Measurements from ENCODE around the gene FLNC.

FLNC gene

DNA sequence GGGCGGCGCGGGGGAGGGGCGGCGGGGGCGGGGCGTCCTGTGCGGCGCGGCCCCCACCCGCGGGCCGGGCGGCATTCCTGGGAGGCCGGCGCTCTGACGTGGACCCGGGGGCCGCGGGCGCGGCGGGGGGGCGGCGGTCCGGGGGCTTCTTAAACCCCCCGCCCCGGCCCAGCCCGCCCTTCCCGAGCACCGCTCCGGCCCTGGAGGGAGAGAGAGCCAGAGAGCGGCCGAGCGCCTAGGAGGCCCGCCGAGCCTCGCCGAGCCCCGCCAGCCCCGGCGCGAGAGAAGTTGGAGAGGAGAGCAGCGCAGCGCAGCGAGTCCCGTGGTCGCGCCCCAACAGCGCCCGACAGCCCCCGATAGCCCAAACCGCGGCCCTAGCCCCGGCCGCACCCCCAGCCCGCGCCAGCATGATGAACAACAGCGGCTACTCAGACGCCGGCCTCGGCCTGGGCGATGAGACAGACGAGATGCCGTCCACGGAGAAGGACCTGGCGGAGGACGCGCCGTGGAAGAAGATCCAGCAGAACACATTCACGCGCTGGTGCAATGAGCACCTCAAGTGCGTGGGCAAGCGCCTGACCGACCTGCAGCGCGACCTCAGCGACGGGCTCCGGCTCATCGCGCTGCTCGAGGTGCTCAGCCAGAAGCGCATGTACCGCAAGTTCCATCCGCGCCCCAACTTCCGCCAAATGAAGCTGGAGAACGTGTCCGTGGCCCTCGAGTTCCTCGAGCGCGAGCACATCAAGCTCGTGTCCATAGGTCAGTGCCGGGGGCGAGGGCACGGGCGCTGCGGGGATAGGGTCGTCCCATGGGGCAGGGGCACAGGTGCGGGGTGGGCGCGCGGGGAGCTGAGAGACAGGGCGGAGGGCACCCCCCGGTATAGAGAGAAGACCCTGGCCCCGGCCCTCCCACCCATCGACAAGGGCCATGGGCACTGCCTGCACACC, at the start of gene FLNC:
FLNC (plus strand) TSS at position 176 of the 947 bp plus-strand sequence; CDS start at position 408, 232 bp downstream.
- peak; percentile 65 for DNase-seq (ENCODE audit: low spot score)

DNA sequence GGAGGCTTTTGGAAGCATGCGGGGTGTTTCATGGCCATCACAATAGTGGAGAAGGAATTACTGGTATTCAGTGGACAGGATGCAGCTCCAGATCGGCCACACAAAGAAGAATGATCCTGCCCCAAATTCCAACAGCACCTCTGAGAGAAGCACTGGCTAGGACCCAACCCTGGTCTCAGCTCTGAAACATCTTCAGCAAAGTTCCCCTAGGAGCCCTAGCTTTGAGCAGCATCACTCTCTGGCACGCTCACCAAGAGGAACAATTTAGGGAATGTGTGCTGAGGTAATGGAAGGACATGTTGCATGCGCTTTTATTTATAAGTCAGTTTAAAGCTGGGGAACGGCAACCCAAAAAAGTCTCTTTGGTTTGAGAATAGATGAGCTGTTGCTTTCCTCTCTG, 49.1 kb upstream of the FLNC start:
- DNase-seq (ENCODE audit: low spot score): no peak

DNA sequence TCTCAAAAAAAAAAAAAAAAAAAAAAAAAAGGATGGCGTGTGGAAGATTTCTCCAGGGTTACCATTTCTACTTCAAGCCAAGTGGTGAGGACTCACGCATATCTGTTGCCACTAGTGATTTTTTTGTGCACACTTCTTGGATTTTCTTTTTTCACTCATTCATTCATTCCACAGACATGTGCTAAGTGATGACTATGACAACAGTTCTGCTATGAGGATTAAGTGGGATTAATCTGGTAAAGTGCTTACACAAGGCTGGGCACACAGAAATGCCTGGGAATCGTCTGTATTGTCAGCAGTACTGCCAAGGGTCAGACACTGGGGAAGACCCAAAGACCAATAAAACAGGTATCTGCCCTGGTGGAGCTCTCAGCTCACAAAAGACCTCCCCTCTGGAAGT, 48.4 kb upstream of the FLNC start:
- DNase-seq (ENCODE audit: low spot score): no peak

- DNase-seq (ENCODE audit: low spot score): no peak
Measured at GRCh38 chr7:128783143-128783861, 46.9 kb upstream of the FLNC start.

GRCh38 chr7:128785738-128786137, 44.5 kb upstream of the FLNC start:
- no peak for DNase-seq (ENCODE audit: low spot score)

DNA sequence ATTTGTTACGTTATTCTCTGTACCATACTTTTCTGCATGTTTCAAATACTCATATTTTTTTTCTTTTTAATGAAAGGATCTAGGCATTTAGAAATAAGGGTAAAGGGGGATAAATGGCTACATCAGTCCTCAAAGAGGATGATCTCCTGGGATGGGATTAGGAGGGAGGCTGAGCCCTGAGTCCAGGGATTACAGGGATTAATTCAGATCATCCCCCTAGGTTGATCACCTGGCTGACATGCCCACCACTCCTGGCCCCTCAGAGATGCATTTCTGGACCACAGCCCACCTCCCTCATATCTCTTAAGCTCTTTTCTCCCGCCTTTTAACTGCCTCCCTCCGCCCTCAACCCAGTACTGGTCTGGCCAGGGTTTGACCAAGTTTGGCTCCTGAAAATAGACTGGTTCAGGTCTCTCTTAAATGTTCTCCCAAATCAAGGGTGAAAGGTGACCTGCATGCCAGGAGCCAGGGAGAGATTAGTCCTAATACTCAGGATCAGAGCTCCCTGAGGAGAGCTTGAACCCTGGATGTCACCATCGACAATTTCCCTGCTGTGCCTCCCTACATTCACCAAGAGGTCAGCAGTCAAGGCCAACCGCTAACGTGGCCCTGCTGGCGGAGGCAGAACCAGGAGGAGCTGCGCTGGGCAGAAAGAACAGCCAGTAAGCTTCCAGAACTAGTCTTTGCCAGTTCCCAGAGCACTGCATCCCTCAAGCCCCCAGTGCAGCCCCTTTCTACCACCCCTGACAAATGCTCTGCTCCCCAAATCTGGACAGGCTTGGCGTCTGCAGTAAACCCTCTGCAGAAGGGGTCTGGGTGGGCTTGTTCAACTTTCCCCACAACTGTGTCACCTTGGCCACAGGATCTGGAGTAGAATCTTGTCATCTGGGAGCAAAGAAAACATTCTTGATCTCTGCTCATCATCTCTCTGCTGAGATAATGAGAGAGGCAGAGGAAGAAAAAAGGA, 41.5 kb upstream of the FLNC start:
- DNase-seq (ENCODE audit: low spot score): peak; percentile 67

DNA sequence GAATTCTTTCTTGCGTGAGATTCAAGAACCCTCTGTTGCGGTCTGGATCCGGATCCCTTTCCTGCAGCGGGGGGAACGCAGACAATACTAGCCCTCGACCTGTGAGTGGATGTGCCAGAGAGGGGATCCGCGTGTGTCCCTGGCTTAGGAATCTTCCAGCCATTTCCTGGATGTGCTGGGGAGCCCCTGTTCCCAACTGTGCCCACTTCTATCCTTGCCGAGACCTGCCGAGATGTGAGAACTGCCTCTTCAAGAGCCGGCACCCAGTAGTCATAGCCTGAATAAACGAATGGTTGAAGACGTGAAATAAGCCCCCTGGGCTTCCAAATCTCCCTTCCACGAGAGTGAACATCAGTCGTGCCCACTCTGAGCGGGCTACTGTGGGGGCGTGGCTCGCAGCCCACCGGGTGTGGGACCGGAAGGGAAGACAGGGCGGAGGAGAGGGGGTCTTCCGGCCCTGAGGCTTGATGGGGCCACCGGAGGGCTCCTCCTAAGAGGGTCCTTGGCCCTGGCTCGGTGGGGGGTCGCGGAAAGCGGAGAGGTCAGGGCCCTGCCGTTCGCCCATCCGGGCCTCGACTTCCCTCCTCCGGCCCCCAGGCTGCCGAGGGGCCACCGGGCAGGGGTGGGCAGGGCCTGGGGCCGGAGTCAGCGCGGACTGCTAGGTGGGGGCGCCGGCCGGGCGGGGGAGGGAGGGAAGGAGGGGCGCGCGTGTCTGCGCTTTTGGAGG, 39.7 kb upstream of the FLNC start:
- peak; percentile 30 for DNase-seq (ENCODE audit: low spot score)

DNA sequence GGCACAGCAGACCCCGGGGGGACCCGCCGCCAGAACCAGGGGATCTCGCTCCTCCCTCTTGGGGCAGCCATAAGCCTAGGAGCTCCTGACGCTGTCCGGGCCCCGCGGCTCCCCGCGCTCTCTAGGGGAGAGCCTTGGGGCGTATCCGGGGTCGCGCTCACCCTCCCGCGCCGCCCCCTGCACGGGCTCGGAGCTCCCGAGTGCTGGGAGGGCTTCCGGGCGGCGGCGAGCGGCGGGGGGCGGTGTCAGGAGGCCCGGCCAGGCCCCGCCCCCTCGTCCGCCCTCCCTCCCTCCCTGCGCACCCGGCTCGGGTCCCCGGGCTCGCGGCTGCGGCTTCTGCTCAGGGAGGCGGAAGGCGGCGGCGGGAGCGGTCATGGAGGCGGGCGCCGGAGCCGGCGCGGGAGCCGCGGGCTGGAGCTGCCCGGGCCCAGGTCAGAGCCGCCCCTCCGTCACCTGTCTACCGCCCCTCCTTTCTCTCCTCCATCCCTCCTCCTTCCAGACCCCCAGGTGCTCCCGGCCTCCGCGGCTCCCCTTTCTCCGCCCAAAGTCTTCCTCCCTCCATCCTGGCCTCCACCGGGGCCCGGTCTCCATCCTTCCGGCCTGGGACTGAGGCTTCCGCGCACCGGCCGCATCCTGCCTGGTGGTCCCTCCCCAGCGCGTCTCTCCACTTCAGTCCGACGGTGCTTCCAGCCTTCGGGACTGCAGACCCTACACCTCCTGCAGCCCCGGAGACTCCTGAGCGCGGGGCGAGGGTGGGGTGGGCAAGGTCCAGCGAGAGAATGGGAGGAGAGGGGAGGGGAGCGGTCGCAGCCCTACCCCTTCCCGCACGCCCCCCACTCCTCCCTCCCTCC, 38.9 kb upstream of the FLNC start, which contains the start of gene CCDC136:
CCDC136 (plus strand) TSS at position 848 of the 851 bp plus-strand sequence. CDS start 444 bp downstream, outside the sequence.
- peak; percentile 87 for DNase-seq (ENCODE audit: low spot score)

DNA sequence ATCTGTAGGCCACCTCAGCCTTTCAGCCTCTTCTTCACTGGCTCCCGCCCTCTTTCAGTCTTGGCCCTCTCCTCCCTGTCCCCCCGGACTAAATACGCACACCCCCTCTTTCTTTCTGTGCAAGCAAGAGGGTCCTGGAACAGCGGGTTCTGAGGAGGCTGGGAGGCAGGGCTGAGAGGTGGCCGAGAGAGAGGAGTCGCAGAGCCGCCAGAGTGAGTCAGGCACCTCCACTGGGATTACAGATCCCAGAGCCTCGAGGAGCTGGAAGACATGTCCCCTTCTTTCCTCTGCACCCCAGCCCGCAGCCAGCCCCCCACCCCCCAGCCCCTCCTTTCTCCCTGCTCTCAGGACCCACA, 38.3 kb upstream of the FLNC start:
- no peak for DNase-seq (ENCODE audit: low spot score)

GRCh38 chr7:128792471-128793180, 37.6 kb upstream of the FLNC start:
- no peak for DNase-seq (ENCODE audit: low spot score)

DNA sequence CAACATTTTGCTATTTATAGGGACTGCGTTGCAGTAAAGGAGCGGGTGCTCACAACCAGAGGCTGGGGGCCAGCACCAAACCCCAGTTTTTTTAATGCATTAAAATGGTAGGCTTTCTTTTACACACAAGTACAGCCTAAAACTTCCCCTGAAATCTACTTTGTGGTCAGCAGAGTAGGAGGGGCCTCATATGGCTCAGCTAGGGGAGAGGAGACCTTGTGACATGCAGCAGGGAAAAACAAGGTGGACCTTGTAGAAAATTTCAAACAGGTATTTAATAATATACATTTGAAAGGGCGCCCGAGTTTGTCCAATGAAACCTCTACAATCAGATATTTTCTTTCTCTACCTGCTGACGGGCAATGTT, 37.0 kb upstream of the FLNC start:
- DNase-seq (ENCODE audit: low spot score): no peak

DNA sequence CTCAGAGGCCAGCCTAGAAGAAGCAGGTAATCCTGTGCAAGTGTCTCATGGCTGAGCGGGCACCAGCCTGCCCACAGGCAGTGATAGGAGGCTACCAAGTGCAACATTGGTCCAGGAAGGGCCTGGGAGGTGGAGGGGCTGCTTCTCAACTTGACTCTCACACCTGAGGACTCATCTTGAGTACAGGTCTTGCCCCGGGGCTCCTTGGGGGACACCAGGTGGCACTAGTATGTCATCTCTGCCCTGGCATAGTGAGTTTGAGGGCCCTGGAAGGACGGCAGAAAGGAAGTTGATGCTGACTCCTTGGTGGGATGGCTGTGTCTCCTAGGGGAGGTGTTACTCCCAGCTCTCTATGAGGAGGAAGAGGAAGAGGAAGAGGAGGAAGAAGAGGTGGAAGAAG, 36.2 kb upstream of the FLNC start:
- DNase-seq (ENCODE audit: low spot score): no peak

DNA sequence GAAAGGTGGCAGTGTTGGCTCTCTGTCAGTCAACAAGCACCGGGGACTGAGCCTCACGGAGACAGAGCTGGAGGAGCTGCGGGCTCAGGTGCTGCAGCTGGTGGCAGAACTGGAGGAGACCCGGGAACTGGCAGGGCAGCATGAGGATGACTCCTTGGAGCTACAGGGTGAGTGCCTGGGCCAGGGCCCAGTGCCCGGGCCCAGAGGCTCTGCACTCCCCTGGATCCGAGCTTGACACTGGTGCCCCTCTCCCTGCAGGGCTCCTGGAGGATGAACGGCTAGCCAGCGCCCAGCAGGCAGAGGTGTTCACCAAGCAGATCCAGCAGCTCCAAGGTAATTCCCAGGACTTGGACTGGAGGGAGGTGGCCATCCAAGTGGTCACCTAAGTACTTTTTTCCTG, 35.8 kb upstream of the FLNC start:
- no peak for DNase-seq (ENCODE audit: low spot score)

- no peak for DNase-seq (ENCODE audit: low spot score)
Measured at GRCh38 chr7:128795129-128795528, 35.1 kb upstream of the FLNC start.

DNA sequence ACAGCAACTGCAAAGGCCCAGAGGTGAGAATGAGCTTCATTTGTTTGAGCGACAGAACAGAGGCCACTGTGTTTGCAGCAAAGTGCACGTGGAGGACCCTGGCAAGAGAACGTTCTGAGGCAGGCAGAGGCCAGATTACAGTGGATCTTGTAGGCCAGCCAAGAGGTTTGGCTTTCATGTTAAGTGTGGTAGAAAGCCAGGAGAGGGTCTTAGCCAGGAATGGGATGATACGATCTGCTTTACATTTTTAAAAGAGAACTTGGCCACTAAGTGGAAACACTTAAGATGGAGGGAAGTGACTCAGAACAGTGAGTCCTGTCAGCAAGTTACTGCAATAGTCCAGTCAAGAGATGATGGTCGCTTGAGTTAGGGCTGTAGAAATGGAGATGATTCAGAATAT, 33.9 kb upstream of the FLNC start:
- DNase-seq (ENCODE audit: low spot score): no peak

DNA sequence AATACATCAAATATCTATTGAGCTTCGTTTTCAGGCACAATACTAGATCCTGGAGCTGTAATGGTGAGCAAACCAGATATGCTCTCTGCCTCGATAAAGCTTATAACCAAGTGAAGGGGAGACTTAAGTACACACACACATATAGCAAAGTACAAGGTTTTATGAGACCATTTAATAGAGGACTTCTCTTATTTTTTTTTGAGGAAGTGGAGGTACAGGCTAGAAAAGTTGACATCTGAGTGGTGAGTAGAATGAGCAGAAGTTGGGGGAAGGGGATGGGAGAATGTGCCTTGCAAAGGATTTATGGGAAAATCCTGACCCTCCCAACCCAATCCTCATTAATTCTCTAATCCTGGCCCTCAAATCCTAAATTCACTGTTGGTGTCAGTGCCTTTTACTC, 30.8 kb upstream of the FLNC start:
- no peak for DNase-seq (ENCODE audit: low spot score)

- no peak for DNase-seq (ENCODE audit: low spot score)
Measured at GRCh38 chr7:128800567-128800966, 29.6 kb upstream of the FLNC start.

DNA sequence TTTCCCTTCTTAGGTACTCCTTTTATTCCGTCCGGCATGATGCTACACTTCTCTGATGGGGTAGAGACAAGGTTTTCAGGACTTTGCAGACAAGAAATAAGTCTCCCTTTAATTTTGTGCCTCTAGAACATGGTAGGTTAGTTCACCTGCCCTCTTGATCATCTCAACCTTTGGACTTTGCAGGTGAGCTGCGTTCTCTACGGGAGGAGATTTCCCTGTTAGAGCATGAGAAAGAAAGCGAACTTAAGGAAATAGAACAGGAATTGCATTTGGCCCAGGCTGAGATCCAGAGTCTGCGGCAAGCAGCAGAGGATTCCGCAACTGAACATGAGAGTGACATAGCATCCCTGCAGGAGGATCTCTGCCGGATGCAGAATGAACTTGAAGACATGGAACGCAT, 29.2 kb upstream of the FLNC start:
- no peak for DNase-seq (ENCODE audit: low spot score)

- no peak for DNase-seq (ENCODE audit: low spot score)
Measured at GRCh38 chr7:128801667-128802418, 28.4 kb upstream of the FLNC start.
